Fibroblast of pulmonary artery (primary cell): Measurements from ENCODE around the gene THAP8.
A peak's percentile ranks its signal among the peaks of the same experiment; 100 is the strongest.
"Not testable (repeated sequence)": the region's sequence is repeated elsewhere in the genome, so short reads cannot be mapped to it uniquely, and the experiment has no call there.

ENCODE experiments used
- DNase-seq: peaks from one replicate; pipeline ENCODE4 v3.0.0-alpha.2; 2010; ENCODE audit warnings: low read depth
- H3K4me3 ChIP-seq: replicated peaks from 2 replicates; pipeline ENCODE4 v1.5.1; 2011; ENCODE audit warnings: low read depth, mild to moderate bottlenecking, control low read depth, low read length, moderate library complexity
- TF ChIP-seq, protein P1 (sequence below): IDR thresholded peaks from 2 replicates; pipeline ENCODE4 v1.5.1; 2011; ENCODE audit warnings: mild to moderate bottlenecking, control low read depth, low read length, inconsistent platforms; ENCODE audit errors: missing control alignments

Gene THAP8

DNA sequence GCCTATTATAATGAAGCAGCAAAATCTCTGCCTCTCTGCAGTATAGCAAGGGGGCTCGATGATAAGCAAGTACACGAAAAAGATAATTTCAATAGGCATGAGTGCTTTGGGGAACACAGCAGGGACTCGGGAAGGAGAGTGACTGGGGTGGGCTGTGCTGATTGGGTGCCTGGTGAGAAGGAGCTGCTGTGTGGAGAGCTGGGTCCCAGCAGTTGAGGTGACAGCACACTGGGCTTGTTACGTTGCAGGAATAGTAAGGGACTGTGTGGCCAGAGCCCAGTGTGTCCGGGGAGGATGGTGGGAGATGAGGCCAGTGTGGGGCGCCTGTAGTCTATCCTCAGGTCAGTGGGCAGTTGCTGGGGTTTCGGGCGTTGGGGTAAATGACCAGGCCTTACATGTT lies 18.0 kb upstream of the THAP8 start:
- TF ChIP-seq, protein P1, sequence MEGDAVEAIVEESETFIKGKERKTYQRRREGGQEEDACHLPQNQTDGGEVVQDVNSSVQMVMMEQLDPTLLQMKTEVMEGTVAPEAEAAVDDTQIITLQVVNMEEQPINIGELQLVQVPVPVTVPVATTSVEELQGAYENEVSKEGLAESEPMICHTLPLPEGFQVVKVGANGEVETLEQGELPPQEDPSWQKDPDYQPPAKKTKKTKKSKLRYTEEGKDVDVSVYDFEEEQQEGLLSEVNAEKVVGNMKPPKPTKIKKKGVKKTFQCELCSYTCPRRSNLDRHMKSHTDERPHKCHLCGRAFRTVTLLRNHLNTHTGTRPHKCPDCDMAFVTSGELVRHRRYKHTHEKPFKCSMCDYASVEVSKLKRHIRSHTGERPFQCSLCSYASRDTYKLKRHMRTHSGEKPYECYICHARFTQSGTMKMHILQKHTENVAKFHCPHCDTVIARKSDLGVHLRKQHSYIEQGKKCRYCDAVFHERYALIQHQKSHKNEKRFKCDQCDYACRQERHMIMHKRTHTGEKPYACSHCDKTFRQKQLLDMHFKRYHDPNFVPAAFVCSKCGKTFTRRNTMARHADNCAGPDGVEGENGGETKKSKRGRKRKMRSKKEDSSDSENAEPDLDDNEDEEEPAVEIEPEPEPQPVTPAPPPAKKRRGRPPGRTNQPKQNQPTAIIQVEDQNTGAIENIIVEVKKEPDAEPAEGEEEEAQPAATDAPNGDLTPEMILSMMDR, result no peak

DNA sequence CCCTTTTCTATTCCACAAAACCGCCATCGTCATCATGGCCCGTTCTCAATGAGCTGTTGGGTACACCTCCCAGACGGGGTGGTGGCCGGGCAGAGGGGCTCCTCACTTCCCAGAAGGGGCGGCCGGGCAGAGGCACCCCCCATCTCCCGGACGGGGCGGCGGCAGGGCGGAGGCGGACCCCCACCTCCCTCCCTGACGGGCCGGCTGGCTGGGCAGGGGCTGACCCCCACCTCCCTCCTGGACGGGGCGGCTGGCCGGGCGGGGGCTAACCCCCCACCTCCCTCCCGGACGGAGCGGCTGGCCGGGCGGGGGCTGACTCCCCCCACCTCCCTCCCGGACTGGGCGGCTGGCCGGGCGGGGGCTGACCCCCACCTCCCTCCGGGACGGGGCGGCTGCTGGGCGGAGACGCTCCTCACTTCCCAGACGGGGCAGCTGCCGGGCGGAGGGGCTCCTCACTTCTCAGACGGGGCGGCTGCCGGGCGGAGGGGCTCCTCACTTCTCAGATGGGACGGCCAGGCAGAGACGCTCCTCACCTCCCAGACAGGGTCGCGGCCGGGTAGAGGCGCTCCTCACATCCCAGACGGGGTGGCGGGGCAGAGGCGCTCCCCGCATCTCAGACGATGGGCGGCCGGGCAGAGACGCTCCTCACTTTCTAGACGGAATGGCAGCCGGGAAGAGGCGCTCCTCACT lies 14.9 kb upstream of the THAP8 start:
- not testable (repeated sequence) for H3K4me3 ChIP-seq, DNase-seq

More for the DNA sequence above, 18.0 kb upstream of the THAP8 start:
- H3K4me3 ChIP-seq, result no peak overlapping the region
- no peak for DNase-seq

DNA sequence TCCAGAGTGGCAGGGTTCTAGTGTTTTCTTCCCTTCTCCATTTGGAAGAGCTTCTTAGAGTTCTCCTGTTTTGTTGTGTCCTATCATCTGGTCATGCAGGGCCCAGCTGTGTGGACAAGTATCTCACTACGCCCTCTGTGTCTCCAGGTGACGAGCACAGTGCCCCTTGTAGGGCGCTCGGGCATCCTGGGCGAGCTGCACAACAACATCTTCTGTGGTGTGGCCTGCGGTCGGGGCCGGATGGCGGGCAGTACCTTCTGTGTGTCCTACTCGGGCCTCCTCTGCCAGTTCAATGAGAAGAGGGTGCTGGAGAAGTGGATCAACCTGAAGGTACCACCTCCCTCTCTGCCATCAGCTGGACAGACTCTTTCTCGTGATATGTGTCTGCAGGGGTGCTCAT lies 13.6 kb upstream of the THAP8 start:
- TF ChIP-seq, protein P1, result no peak
- DNase-seq, result no peak
- H3K4me3 ChIP-seq, result no peak overlapping the region

DNA sequence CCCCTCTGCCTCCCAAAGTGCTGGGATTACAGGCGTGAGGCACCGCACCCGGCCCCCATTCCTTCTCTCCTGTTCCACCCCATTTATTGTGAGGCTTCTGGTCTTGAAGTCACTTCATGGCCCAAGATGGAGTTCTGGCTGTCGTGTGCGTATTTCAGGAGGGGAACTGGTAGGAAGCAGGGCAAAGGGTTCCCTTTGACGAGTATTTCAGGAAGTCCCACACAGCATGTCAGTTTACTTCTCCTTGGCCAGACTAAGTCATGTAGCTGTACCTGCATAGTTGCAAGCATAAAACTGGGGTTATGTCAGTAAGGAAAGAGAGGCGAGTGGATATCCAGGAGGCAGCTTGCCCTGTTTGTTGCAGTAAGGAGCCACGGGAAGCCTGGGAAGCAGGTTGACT lies 10.7 kb upstream of the THAP8 start:
- no peak for DNase-seq
- TF ChIP-seq, protein P1, result no peak
- H3K4me3 ChIP-seq, result no peak overlapping the region

DNA sequence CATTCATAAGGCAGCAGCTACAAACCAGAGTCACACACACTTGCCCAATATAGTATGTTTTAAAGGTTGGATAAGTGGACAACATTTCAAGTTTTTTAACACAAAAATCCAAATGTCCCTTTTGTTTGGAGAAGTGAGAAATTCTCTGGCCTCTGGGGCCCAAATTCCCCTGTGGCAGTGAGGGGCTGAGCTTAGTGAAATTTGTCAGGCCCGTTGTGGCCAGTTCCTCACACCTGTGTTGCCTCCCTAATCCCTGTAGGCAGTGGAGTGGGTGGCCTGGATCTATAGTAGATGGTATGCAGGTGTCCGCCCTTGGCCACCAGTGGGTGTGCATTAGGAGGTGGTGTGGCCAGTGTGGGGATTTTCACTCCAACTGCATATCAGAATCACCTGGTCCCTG lies 7.3 kb upstream of the THAP8 start:
- no peak overlapping the region for H3K4me3 ChIP-seq

DNA sequence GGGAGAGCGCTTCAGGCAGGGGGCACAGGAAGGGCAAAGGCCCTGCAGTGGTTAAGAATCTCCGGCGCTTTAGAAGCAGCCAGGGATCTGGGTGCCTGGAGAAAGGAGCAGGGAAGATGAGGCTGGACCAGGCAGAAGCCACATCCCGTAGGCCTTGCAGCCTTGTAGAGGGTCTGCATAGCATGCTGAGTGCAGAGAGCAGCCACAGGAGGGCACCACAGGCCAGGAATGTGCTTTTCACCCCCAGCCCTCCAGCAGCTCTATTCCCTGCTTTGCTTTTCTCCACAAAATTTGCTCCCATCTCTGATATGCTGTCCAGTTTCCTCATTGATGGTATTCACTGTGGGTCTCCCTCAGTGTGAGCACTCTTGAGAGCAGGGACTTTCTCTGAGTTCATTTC lies 6.3 kb upstream of the THAP8 start:
- no peak overlapping the region for H3K4me3 ChIP-seq
- DNase-seq, result peak; percentile 79
- TF ChIP-seq, protein P1, result peak; percentile 81

More for the DNA sequence above, 7.3 kb upstream of the THAP8 start:
- TF ChIP-seq, protein P1, result no peak
- no peak for DNase-seq

DNA sequence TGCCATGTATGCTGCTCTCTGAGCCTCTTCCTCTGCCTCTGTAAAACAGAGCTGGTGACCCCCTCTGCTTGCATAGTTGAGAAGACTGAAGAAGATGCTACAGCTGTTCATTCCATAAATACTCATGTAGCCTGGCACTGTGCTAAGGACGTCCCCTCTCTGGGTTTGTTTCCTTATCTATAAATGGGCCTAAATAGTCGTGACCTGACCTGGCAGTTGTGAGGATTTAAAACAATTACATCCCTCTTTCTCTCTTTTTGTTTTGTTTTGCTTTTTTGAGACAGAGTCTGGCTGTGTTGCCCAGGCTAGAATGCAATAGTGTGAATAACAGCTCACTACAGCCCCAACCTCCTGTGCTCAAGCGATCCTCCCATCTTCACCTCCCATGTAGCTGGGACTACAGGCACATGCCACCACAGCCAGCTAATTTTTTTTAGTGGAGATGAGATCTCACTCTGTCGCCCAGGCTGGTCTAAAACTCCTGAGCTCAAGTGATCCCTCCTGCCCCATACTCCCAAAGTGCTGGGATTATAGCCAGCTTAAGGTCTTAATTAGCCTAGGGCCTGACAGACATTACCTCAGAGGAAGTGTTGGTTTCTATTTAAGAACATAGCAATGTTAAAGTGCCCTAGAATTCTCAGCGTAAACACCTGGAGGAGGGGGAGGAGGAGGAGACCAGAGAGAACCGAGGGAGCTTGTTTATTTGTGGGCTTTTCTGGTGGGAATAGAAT lies 5.3 kb upstream of the THAP8 start:
- no peak overlapping the region for H3K4me3 ChIP-seq
- TF ChIP-seq, protein P1, result no peak
- no peak for DNase-seq
